MCF 10A (cell line): ENCODE measurements around the gene SLC25A13. TPM values are rescaled to one million over a fixed set of nuclear protein-coding genes. Genes with fewer than 3 reads are reported as not detected.

Source experiments
- BruUV-seq: library from RNA; stranded (reverse); fragments of 400-500 nt; replicated peaks from 2 replicates; lab custom pipeline; 2021; lab: Mats Ljungman, UMichigan
- CTCF ChIA-PET: fragments of 300-600 bp; sonication (Branson Sonifier 250); formaldehyde crosslinking; extraction: SDS; loops from one replicate; lab custom pipeline; 2021; ENCODE audit warnings: antibody characterized with exemption, inconsistent platforms; lab: Yijun Ruan, JAX
- POLR2A ChIA-PET: fragments of 300-600, 350-650 bp; sonication (Branson Sonifier 250); formaldehyde crosslinking; extraction: SDS; loops from one replicate; lab custom pipeline; 2020; ENCODE audit warnings: antibody characterized with exemption, inconsistent platforms; lab: Yijun Ruan, JAX
- DNase-seq: peaks from one replicate; pipeline ENCODE4 v3.0.0-alpha.2; 2018; ENCODE audit not compliant: unreplicated experiment
- H3K27ac Mint-ChIP-seq: one replicate; pipeline ENCODE4 v1.8.0; 2022; ENCODE audit warnings: mild to moderate bottlenecking, low read depth, mixed read lengths; ENCODE audit not compliant: unreplicated experiment
- H3K27me3 Mint-ChIP-seq: one replicate; pipeline ENCODE4 v1.8.0; 2022; ENCODE audit warnings: mixed read lengths; ENCODE audit not compliant: insufficient read depth, unreplicated experiment
- H3K36me3 Mint-ChIP-seq: one replicate; pipeline ENCODE4 v1.8.0; 2022; ENCODE audit warnings: mild to moderate bottlenecking, moderate library complexity, mixed read lengths; ENCODE audit not compliant: insufficient read depth, unreplicated experiment
- H3K4me1 Mint-ChIP-seq: one replicate; pipeline ENCODE4 v1.8.0; 2022; ENCODE audit warnings: mixed read lengths; ENCODE audit not compliant: insufficient read depth, unreplicated experiment
- H3K4me3 Mint-ChIP-seq: one replicate; pipeline ENCODE4 v1.8.0; 2022; ENCODE audit warnings: mild to moderate bottlenecking, moderate library complexity, mixed read lengths; ENCODE audit not compliant: unreplicated experiment
- H3K9me3 Mint-ChIP-seq: one replicate; pipeline ENCODE4 v1.8.0; 2022; ENCODE audit warnings: mixed read lengths; ENCODE audit not compliant: unreplicated experiment
- intact Hi-C: fragments of 100-400 bp; cut with micrococcal nuclease; formaldehyde crosslinking; loops from 2 replicates; pipeline ENCODE4 v1.14.1; 2022
- total RNA-seq: library from RNA; stranded (reverse); gene quantifications from 2 replicates; pipeline ENCODE4 v1.2.3, GENCODE V29; 2022
- TF ChIP-seq, protein P1 (sequence below): fragments of 200-600 bp; IDR thresholded peaks from one replicate; pipeline ENCODE4 v1.8.0; 2022; ENCODE audit warnings: antibody characterized with exemption, mild to moderate bottlenecking; ENCODE audit not compliant: unreplicated experiment

SLC25A13 gene
- total RNA-seq, 1 experiment from 2014 or later = 28.6 TPM

DNA sequence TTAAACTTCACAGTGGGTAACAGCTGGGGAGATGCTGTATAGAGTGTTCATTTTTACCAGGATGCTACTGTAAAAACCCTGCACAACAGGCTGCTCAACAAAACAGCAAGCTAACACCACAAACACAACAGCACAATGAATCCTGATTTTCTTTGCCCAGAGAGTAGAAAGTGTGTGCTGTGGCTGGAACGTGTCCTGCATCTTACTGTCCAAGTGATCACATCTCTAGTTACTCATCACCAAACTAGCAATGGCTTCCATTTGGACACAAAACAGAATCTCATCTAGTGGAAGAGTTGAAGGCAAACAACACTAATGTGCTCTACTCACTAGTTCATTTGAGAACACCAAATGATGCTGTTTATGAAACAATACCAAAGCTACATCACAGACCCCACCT is 121.2 kb downstream of the SLC25A13 start:
- ChIA-PET CTCF (no interaction called here), POLR2A (no interaction called here)
- intact Hi-C loops = no loop called here
- H3K9me3 Mint-ChIP-seq = no peaks in the 10 kb centered on the region
- peaks cover 8% of the 10 kb centered on the region for H3K4me1 Mint-ChIP-seq
- H3K36me3 Mint-ChIP-seq = peaks cover 12% of the 10 kb centered on the region
- H3K27ac Mint-ChIP-seq = no peak overlapping the region
- BruUV-seq = no TSS peak
- H3K27me3 Mint-ChIP-seq = no peaks in the 10 kb centered on the region
- TF ChIP-seq, protein P1, sequence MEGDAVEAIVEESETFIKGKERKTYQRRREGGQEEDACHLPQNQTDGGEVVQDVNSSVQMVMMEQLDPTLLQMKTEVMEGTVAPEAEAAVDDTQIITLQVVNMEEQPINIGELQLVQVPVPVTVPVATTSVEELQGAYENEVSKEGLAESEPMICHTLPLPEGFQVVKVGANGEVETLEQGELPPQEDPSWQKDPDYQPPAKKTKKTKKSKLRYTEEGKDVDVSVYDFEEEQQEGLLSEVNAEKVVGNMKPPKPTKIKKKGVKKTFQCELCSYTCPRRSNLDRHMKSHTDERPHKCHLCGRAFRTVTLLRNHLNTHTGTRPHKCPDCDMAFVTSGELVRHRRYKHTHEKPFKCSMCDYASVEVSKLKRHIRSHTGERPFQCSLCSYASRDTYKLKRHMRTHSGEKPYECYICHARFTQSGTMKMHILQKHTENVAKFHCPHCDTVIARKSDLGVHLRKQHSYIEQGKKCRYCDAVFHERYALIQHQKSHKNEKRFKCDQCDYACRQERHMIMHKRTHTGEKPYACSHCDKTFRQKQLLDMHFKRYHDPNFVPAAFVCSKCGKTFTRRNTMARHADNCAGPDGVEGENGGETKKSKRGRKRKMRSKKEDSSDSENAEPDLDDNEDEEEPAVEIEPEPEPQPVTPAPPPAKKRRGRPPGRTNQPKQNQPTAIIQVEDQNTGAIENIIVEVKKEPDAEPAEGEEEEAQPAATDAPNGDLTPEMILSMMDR = no peak
- no peak for DNase-seq
- no peak overlapping the region for H3K4me3 Mint-ChIP-seq

- peaks cover 12% of the 10 kb centered on the region for H3K36me3 Mint-ChIP-seq
- TF ChIP-seq, protein P1 = no peak
- no peak overlapping the region for H3K27ac Mint-ChIP-seq
- no peaks in the 10 kb centered on the region for H3K27me3 Mint-ChIP-seq
- H3K4me3 Mint-ChIP-seq = no peak overlapping the region
- intact Hi-C loops = no loop called here
- peaks cover 8% of the 10 kb centered on the region for H3K4me1 Mint-ChIP-seq
- CTCF ChIA-PET = interaction anchor here (0.7 kb wide), 1 partner anchor 844 kb away, joined by 6 read pairs; no protein-coding TSS in a partner anchor
- DNase-seq = no peak
- H3K9me3 Mint-ChIP-seq = no peaks in the 10 kb centered on the region
- POLR2A ChIA-PET = interaction anchor here (1.0 kb wide), 1 partner anchor 471 kb away, joined by 3 read pairs; no protein-coding TSS in a partner anchor
- BruUV-seq = no TSS peak
These were observed 122.5 kb downstream of the SLC25A13 start for GRCh38 chr7:96199421-96199820.

GRCh38 chr7:96198047-96198636 is 123.8 kb downstream of the SLC25A13 start:
- DNase-seq = no peak
- intact Hi-C loops = no loop called here
- Mint-ChIP-seq H3K4me1 (peaks cover 8% of the 10 kb centered on the region), H3K27ac (no peak overlapping the region), H3K4me3 (no peak overlapping the region), H3K36me3 (peaks cover 17% of the 10 kb centered on the region), H3K27me3 (no peaks in the 10 kb centered on the region), H3K9me3 (no peaks in the 10 kb centered on the region)
- TF ChIP-seq, protein P1 = no peak
- CTCF ChIA-PET = interaction anchor here (0.8 kb wide), 1 partner anchor 604 kb away, joined by 3 read pairs; no protein-coding TSS in a partner anchor
- POLR2A ChIA-PET = interaction anchor here (1.0 kb wide), 1 partner anchor 472 kb away, joined by 3 read pairs; no protein-coding TSS in a partner anchor
- BruUV-seq = no TSS peak

DNA sequence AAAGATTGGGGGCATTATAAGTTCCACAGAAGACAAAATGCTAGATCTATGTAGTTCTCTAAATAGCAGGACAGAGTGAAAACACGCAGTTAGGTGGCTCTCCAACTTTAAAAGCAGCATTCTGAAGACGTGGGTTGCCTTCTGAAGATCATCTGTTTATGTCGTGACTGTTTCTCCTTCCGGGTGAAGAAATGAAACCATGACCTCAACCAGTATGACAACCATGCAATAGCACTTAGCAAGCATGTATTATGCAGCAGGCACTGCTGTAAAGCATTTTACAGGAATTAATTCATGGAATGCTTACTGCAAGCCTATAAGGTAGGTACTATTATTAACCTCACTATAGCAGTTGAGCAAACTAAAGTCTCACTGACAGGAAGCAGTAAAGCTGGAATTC is 125.2 kb downstream of the SLC25A13 start:
- Mint-ChIP-seq H3K27ac (no peak overlapping the region), H3K9me3 (no peaks in the 10 kb centered on the region), H3K36me3 (peaks cover 27% of the 10 kb centered on the region), H3K4me1 (peaks cover 8% of the 10 kb centered on the region), H3K4me3 (no peak overlapping the region), H3K27me3 (no peaks in the 10 kb centered on the region)
- intact Hi-C loops = no loop called here
- POLR2A ChIA-PET = no interaction called here
- CTCF ChIA-PET = no interaction called here
- DNase-seq = no peak
- TF ChIP-seq, protein P1 = no peak
- BruUV-seq = no TSS peak
